ENCODE data around the gene UHRF1.
"Not testable (repeated sequence)": the region's sequence is repeated elsewhere in the genome, so short reads cannot be mapped to it uniquely, and the experiment has no call there.

Gene UHRF1

DNA sequence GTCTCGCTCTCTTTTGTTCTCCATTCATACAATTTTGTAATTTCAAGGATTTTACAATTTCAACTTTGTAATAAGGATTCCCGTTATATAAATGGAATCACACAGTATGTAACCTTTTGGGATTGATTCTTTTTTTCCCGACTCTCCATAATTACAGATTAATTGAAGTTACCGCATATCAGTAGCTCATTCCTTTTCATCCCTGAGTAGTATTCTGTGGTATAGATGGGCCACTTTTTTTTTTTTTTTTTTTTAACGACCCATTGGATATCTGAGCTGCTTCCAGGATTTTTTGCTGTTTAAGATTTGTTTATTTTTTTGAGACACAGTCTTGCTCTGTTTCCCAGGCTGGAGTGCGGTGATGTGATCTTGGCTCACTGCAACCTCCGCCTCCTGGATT lies 27.8 kb downstream of the UHRF1 start:
- DNase-seq (ENCODE audit: low spot score) = no peak

- not testable (repeated sequence) for DNase-seq (ENCODE audit: low spot score)
These were observed 29.2 kb downstream of the UHRF1 start for GRCh38 chr19:4938461-4938860.

- DNase-seq (ENCODE audit: low spot score) = no peak
These were observed 30.2 kb downstream of the UHRF1 start for GRCh38 chr19:4939466-4939865.

GRCh38 chr19:4941638-4942169 lies 32.4 kb downstream of the UHRF1 start:
- not testable (repeated sequence) for DNase-seq (ENCODE audit: low spot score)

- DNase-seq (ENCODE audit: low spot score) = not testable (repeated sequence)
These were observed 41.3 kb downstream of the UHRF1 start for GRCh38 chr19:4950650-4951049.

GRCh38 chr19:4951656-4952055 lies 42.4 kb downstream of the UHRF1 start:
- DNase-seq (ENCODE audit: low spot score) = no peak

- DNase-seq (ENCODE audit: low spot score) = no peak
These were observed 43.6 kb downstream of the UHRF1 start for GRCh38 chr19:4952945-4953344.

GRCh38 chr19:4954320-4955149 lies 45.2 kb downstream of the UHRF1 start:
- not testable (repeated sequence) for DNase-seq (ENCODE audit: low spot score)

GRCh38 chr19:4955274-4955673 lies 46.0 kb downstream of the UHRF1 start:
- no peak for DNase-seq (ENCODE audit: low spot score)

DNA sequence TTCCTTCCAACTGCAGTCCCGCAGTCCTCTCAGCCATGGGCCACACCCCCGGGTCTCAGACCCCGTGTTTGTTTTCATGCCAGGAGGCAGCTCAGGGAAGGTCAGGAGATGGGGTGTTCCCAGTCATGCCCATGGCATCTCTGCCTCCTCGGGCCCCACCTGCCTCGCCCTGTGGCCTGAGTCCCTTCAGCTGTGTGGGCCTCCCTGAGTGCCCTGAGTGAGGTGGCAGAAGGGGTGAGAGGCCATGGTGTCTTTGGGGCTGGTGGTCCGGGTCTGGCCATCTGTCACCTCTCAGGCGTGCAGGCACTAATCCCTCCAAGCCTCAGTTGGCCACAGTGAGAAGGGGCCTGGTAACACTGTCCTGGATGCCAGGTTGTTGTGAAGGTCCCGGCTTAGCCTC lies 48.7 kb downstream of the UHRF1 start:
- DNase-seq (ENCODE audit: low spot score) = no peak

- DNase-seq (ENCODE audit: low spot score) = no peak
These were observed 52.9 kb downstream of the UHRF1 start for GRCh38 chr19:4962085-4962619.

GRCh38 chr19:4965061-4965460 lies 55.8 kb downstream of the UHRF1 start:
- DNase-seq (ENCODE audit: low spot score) = no peak

GRCh38 chr19:4966591-4966990 lies 57.3 kb downstream of the UHRF1 start:
- no peak for DNase-seq (ENCODE audit: low spot score)

GRCh38 chr19:4967738-4968461 lies 58.6 kb downstream of the UHRF1 start:
- DNase-seq (ENCODE audit: low spot score) = no peak

DNA sequence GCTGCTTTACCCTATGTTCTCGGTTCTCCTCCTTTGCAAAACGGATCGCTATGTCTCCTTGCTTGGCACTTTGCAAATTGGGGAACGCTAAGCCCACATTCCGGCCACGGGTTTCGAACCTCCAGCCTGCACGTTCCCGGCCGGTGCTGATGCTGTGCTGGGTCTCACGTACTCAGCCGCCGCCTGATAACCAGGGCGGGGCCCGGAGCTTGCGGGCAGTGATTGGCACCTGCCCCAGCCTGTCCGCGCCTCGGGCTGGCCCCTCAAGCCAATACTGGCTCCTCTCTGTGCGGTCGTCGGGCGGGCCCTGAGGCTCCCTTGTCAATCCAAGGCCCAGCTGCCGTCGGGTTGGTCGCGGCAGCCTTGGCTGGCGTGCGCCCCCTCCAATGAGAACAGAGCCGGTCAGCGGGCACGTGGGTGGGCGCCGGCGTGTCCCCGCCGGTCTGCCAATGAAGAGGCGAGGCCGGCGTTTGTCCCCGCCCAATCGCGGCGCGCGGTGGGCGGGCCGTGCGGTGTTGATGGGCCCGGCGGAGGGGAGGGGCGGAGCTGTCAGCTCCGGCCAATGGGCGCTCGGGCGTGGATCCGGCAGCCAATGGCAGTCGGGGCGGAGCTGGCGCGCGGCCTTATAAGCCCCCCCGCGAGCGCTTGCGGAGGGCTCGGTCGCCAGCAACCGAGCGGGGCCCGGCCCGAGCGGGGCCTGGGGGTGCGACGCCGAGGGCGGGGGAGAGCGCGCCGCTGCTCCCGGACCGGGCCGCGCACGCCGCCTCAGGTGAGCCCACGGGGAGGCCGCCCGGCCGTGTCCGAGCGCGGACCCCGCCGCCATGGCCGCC lies 59.4 kb downstream of the UHRF1 start, which contains the start of gene KDM4B:
Gene KDM4B (plus strand): TSS at position 652 of the 830 bp plus-strand sequence. CDS start 63,778 bp downstream, outside the sequence.
- peak; percentile 99 for DNase-seq (ENCODE audit: low spot score)

GRCh38 chr19:4969292-4969771 lies 60.0 kb downstream of the UHRF1 start:
- no peak for DNase-seq (ENCODE audit: low spot score)

DNA sequence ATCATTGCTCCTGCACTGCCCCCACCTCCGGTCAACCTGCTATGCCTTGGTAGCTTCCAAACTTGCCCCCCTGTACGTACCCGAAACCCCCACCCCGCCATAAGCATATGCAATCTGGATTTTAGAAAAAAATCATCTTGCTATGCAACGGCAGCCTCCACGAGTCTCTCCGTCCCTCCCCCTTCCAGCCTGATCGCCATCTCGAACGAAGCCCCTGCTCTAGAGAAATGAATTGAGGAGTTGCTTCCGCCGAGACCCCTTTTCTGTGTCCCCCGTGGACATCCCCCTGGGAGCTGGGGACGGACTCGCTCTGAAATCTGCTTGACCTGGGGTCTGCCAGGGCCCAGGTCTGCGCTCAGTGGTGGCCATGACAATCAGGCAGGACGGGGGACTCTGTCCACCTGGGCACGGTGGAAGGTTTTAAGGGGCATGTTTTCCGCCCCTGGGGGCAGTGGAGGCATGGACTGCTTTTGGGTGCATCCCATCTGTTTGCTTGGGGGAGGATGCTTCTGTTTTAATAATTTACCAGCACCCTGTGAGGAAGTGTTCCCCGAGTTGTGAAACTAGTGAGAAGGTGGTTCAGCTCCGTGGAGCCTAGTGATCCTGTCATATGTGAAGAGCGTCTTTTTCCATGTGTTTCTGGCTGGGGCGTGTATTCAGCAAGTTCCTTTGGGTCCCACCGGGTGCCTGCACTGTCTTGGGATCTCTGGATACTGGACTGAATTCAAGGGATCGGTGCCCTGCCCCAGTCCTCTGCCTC lies 60.7 kb downstream of the UHRF1 start:
- peak; percentile 10 for DNase-seq (ENCODE audit: low spot score)

GRCh38 chr19:4970558-4971423 lies 61.5 kb downstream of the UHRF1 start:
- no peak for DNase-seq (ENCODE audit: low spot score)

DNA sequence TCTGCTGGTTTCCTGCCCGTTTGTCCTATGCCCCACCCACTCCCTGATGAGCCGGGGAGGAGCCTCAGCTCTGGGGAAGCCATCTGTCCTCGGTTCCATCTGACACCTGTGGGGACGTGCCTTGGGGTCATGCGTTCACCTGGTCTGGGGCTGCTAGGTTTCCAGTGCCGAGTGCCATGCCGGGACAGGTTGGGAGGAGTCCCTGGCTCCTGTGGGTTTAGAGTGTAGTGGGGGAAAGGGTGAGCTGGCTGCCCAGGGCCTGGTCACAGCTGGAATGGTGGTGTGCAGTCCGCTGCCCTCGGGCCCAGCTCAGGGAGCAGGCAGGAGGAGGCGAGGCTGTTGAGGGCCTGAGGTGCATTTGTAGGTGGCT lies 62.1 kb downstream of the UHRF1 start:
- peak; percentile 34 for DNase-seq (ENCODE audit: low spot score)

Measured in AG08395 (cell line).